Prostate gland (tissue), 2 donors: Measurements from ENCODE around the gene RFNG.

Experiments used
- POLR2A ChIP-seq: fragments of 450-650 bp; IDR thresholded peaks from one replicate; pipeline ENCODE4 v1.6.1; 2016; ENCODE audit warnings: antibody characterized with exemption, mild to moderate bottlenecking
- TF ChIP-seq, protein P1 (sequence below), 4 experiments: fragments of 200-600 bp in 2 of 4; fragments of 450-650 bp in 2 of 4; sonication (generic) in 2 of 4; IDR thresholded peaks; 1 replicate in 3 of 4; 2 replicates in 1 of 4; pipeline ENCODE4 v1.5.1; 2016 to 2019; ENCODE audit warnings: antibody characterized with exemption in 4 of 4, mild to moderate bottlenecking in 2 of 4, moderate library complexity in 2 of 4

DNA sequence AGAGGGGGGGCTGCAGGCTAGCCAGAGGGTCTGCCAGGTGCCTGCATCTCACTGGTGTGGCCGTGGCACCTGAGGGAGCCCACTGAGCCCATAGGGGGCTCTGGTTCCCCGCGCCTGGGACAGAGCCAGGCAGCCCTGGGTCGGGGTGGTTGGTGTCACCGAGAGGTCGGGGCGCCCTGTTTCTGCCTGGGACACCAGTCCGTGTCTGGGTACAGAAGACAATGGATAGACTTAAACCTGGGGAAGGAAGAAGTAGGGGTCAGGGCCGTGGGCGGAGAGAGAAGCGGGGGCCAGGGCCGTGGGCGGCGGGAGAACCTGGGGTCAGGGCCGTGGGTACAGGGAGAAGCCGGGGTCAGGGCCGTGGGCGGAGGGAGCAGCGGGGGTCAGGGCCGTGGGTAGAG lies 3.0 kb downstream of the RFNG start:
- TF ChIP-seq, protein P1, sequence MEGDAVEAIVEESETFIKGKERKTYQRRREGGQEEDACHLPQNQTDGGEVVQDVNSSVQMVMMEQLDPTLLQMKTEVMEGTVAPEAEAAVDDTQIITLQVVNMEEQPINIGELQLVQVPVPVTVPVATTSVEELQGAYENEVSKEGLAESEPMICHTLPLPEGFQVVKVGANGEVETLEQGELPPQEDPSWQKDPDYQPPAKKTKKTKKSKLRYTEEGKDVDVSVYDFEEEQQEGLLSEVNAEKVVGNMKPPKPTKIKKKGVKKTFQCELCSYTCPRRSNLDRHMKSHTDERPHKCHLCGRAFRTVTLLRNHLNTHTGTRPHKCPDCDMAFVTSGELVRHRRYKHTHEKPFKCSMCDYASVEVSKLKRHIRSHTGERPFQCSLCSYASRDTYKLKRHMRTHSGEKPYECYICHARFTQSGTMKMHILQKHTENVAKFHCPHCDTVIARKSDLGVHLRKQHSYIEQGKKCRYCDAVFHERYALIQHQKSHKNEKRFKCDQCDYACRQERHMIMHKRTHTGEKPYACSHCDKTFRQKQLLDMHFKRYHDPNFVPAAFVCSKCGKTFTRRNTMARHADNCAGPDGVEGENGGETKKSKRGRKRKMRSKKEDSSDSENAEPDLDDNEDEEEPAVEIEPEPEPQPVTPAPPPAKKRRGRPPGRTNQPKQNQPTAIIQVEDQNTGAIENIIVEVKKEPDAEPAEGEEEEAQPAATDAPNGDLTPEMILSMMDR (IDR thresholded peaks at IDR 0.05), result no peak
- no peak for TF ChIP-seq POLR2A
